Measurements from ENCODE around the gene COL16A1.

GRCh38 chr1:31727849-31728248, 24.0 kb upstream of the COL16A1 start:
- TF ChIP-seq ZNF384 (IDR thresholded peaks at IDR 0.05) (no peak), FOXK2 (IDR thresholded peaks at IDR 0.05) (no peak), CTBP1 (IDR thresholded peaks at IDR 0.05; ENCODE audit: borderline replicate concordance) (no peak), SUZ12 (IDR thresholded peaks at IDR 0.05) (no peak), LEF1 (IDR thresholded peaks at IDR 0.05; ENCODE audit: borderline replicate concordance) (no peak), HDGF (IDR thresholded peaks at IDR 0.05; ENCODE audit: borderline replicate concordance) (no peak), FOXA1 (IDR thresholded peaks at IDR 0.05) (no peak), SP1 (IDR thresholded peaks at IDR 0.05) (no peak)

All from HEK293T (cell line).